H1 (cell line): ENCODE data around the gene EYA4. TPM values are rescaled to one million over a fixed set of nuclear protein-coding genes. Genes with fewer than 3 reads are reported as not detected.

Experiments used
- BCL11A ChIP-seq, 2 experiments: IDR thresholded peaks; one replicate each; pipeline ENCODE4 v1.6.1; 2011; ENCODE audit warnings: low read depth in 2 of 2, low read length in 2 of 2, mild to moderate bottlenecking in 2 of 2
- CBX5 ChIP-seq: fragments of 300-800, 300-1000 bp; sonication (generic); IDR thresholded peaks from 2 replicates; pipeline ENCODE4 v1.7.1; 2016; ENCODE audit warnings: antibody characterized with exemption, low read length, low read depth
- RNF2 ChIP-seq: fragments of 200-900, 300-1000 bp; sonication (generic); IDR thresholded peaks from 2 replicates; pipeline ENCODE4 v1.7.1; 2016; ENCODE audit warnings: borderline replicate concordance, low read depth, mild to moderate bottlenecking, antibody characterized with exemption, low read length; ENCODE audit not compliant: poor library complexity, severe bottlenecking; ENCODE audit errors: missing control alignments
- ZNF274 ChIP-seq: IDR thresholded peaks from 2 replicates; pipeline ENCODE4 v1.7.0; 2012; ENCODE audit warnings: low read length, borderline replicate concordance; ENCODE audit errors: extremely low read depth
- polyA plus RNA-seq, 7 experiments: library from polyadenylated mRNA; depleted of rRNA in 3 of 7; stranded (reverse) in 5 of 7; unstranded in 2 of 7; fragments of >200 nt in 5 of 7; fragments of 200-250 nt in 2 of 7; gene quantifications; 1 replicate in 5 of 7; 2 replicates in 1 of 7; 4 replicates in 1 of 7; pipeline versions ENCODE4 v1.2.1 to v1.2.3, GENCODE V29; 2011 to 2013; ENCODE audit warnings: missing spikeins in 2 of 7, mixed read lengths in 2 of 7
- total RNA-seq: library from RNA; stranded (reverse); fragmentation: NEBNext Ultra II Directional; extraction: Animal tissue kit (Norgen Biotek cat#: 25700); gene quantifications from 2 replicates; pipeline ENCODE4 v1.2.1, GENCODE V29; 2021

EYA4 gene
- total and polyA plus RNA-seq, 2 of the 8 experiments (the other 6 are each of a cell fraction or from before 2014, with no cell fraction given) = 0.06 to 0.17 TPM

DNA sequence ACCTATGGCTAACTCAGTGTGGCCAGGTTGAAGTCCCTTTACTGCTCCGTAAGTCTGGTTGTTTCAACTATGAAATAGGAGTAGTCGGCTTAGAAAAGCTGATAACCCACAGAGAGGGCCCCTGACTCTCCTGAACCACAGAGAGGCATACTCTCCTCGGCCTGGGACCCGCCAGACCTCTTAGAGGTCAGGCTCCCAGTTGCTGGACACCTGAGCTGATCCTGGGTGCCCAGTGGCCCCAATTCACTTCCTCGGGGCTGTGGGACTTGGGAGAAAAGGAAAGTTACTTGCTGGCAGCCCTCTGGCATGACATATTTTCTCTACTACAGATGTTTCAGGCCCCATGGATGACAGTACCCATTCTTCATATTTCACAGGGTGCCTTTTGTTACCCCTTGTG is 34.2 kb upstream of the EYA4 start (continued):
- TF ChIP-seq RNF2 (no peak), BCL11A (IDR thresholded peaks at IDR 0.05; ENCODE audit: low read depth in 2 of 2, low read length in 2 of 2) (no peak), ZNF274 (no peak), CBX5 (no peak)
